ENCODE results near the gene RUNX2.
A peak's percentile ranks its signal among the peaks of the same experiment; 100 is the strongest.

Gene RUNX2

DNA sequence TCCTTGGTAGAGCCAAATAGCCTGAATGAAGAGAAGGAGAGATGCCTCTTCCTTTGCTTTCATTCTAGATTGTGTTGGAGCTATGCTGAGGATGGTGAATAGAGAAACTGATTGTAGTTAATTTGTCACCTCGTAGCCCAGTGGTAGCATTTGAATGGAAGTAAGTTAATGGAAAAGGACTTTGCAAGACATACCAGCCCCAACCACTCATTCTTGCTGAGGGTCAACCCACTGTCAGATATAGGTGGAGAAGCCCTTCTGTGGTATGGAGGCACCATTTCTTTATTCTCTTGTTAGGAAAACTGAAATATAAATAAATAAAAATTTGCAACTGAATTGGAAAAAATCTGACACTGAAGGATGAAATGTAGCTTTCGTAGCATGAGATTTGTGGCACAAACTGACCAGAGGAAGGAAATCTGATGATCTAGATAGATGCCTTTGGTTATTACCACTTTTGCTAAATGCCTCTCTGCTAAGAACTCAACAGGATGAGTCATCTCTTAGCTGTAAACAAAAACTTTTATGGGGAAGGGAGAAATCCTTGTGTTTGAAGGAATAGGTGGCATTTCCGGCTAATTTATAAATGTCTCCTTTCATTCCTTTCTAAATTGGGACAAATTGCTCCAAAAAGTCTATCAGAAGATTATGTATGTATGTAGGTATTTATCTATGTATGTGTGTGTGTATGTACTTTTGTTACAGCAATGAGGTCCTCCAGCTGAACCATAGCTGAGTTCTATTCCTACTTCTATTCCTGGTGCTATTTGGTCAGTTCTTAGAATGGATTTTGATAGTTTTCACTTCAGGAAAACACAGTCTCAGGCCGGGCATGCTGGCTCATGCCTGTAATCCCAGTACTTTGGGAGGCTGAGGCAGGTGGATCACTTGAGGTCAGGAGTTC is 126.1 kb downstream of the RUNX2 start (continued):
- TF ChIP-seq, protein P1, sequence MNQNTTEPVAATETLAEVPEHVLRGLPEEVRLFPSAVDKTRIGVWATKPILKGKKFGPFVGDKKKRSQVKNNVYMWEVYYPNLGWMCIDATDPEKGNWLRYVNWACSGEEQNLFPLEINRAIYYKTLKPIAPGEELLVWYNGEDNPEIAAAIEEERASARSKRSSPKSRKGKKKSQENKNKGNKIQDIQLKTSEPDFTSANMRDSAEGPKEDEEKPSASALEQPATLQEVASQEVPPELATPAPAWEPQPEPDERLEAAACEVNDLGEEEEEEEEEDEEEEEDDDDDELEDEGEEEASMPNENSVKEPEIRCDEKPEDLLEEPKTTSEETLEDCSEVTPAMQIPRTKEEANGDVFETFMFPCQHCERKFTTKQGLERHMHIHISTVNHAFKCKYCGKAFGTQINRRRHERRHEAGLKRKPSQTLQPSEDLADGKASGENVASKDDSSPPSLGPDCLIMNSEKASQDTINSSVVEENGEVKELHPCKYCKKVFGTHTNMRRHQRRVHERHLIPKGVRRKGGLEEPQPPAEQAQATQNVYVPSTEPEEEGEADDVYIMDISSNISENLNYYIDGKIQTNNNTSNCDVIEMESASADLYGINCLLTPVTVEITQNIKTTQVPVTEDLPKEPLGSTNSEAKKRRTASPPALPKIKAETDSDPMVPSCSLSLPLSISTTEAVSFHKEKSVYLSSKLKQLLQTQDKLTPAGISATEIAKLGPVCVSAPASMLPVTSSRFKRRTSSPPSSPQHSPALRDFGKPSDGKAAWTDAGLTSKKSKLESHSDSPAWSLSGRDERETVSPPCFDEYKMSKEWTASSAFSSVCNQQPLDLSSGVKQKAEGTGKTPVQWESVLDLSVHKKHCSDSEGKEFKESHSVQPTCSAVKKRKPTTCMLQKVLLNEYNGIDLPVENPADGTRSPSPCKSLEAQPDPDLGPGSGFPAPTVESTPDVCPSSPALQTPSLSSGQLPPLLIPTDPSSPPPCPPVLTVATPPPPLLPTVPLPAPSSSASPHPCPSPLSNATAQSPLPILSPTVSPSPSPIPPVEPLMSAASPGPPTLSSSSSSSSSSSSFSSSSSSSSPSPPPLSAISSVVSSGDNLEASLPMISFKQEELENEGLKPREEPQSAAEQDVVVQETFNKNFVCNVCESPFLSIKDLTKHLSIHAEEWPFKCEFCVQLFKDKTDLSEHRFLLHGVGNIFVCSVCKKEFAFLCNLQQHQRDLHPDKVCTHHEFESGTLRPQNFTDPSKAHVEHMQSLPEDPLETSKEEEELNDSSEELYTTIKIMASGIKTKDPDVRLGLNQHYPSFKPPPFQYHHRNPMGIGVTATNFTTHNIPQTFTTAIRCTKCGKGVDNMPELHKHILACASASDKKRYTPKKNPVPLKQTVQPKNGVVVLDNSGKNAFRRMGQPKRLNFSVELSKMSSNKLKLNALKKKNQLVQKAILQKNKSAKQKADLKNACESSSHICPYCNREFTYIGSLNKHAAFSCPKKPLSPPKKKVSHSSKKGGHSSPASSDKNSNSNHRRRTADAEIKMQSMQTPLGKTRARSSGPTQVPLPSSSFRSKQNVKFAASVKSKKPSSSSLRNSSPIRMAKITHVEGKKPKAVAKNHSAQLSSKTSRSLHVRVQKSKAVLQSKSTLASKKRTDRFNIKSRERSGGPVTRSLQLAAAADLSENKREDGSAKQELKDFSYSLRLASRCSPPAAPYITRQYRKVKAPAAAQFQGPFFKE (tag by site-specific recombination; IDR thresholded peaks at IDR 0.05; ENCODE audit: borderline replicate concordance): no peak
- 0 out of 2 replicates have a peak, but pooled peaks have one; percentile 35 for TF ChIP-seq HOXD13 (CRISPR knock-in tag; IDR thresholded peaks at IDR 0.05; ENCODE audit: borderline replicate concordance)
- TF ChIP-seq ZNF214 (tag by site-specific recombination; IDR thresholded peaks at IDR 0.05; ENCODE audit: borderline replicate concordance): no peak
- TF ChIP-seq BCL11A (tag by site-specific recombination; IDR thresholded peaks at IDR 0.05; ENCODE audit: low read depth): no peak
- TF ChIP-seq ZNF658 (tag by site-specific recombination; IDR thresholded peaks at IDR 0.05): no peak
- no peak for TF ChIP-seq HOXC10 (CRISPR knock-in tag; IDR thresholded peaks at IDR 0.05)
- TF ChIP-seq ZNF501 (tag by site-specific recombination; IDR thresholded peaks at IDR 0.05): no peak
- TF ChIP-seq IKZF3 (tag by site-specific recombination; IDR thresholded peaks at IDR 0.05): peak; percentile 72
- TF ChIP-seq, protein P2, sequence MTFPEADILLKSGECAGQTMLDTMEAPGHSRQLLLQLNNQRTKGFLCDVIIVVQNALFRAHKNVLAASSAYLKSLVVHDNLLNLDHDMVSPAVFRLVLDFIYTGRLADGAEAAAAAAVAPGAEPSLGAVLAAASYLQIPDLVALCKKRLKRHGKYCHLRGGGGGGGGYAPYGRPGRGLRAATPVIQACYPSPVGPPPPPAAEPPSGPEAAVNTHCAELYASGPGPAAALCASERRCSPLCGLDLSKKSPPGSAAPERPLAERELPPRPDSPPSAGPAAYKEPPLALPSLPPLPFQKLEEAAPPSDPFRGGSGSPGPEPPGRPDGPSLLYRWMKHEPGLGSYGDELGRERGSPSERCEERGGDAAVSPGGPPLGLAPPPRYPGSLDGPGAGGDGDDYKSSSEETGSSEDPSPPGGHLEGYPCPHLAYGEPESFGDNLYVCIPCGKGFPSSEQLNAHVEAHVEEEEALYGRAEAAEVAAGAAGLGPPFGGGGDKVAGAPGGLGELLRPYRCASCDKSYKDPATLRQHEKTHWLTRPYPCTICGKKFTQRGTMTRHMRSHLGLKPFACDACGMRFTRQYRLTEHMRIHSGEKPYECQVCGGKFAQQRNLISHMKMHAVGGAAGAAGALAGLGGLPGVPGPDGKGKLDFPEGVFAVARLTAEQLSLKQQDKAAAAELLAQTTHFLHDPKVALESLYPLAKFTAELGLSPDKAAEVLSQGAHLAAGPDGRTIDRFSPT (tag by site-specific recombination; IDR thresholded peaks at IDR 0.05): 0 out of 2 replicates have a peak, but pooled peaks have one; percentile 16
- no peak for TF ChIP-seq GLI2 (tag by site-specific recombination; IDR thresholded peaks at IDR 0.05; ENCODE audit: borderline replicate concordance, low read depth)
- TF ChIP-seq KLF10 (tag by site-specific recombination; IDR thresholded peaks at IDR 0.05): no peak
- TF ChIP-seq ZNF2 (tag by site-specific recombination; IDR thresholded peaks at IDR 0.05): no peak
- TF ChIP-seq, protein P3, sequence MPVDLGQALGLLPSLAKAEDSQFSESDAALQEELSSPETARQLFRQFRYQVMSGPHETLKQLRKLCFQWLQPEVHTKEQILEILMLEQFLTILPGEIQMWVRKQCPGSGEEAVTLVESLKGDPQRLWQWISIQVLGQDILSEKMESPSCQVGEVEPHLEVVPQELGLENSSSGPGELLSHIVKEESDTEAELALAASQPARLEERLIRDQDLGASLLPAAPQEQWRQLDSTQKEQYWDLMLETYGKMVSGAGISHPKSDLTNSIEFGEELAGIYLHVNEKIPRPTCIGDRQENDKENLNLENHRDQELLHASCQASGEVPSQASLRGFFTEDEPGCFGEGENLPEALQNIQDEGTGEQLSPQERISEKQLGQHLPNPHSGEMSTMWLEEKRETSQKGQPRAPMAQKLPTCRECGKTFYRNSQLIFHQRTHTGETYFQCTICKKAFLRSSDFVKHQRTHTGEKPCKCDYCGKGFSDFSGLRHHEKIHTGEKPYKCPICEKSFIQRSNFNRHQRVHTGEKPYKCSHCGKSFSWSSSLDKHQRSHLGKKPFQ (tag by site-specific recombination; IDR thresholded peaks at IDR 0.05): no peak
- no peak for TF ChIP-seq SP3 (tag by site-specific recombination; IDR thresholded peaks at IDR 0.05)
- TF ChIP-seq ZNF585B (tag by site-specific recombination; IDR thresholded peaks at IDR 0.05): no peak
- TF ChIP-seq MEIS1 (CRISPR knock-in tag; IDR thresholded peaks at IDR 0.05; ENCODE audit: borderline replicate concordance): no peak; the same call in 1 of the 2 replicates
- no peak for TF ChIP-seq ZNF211 (tag by site-specific recombination; IDR thresholded peaks at IDR 0.05; ENCODE audit: low read depth)
- TF ChIP-seq ZNF791 (tag by site-specific recombination; IDR thresholded peaks at IDR 0.05): no peak
- no peak for TF ChIP-seq ZNF169 (tag by site-specific recombination; IDR thresholded peaks at IDR 0.05)
- TF ChIP-seq TRIM28 (IDR thresholded peaks at IDR 0.05; ENCODE audit: borderline replicate concordance, low read length): no peak; the same call in 1 of the 2 replicates
- no peak for TF ChIP-seq ZNF175 (tag by site-specific recombination; IDR thresholded peaks at IDR 0.05)
- TF ChIP-seq, protein P4, sequence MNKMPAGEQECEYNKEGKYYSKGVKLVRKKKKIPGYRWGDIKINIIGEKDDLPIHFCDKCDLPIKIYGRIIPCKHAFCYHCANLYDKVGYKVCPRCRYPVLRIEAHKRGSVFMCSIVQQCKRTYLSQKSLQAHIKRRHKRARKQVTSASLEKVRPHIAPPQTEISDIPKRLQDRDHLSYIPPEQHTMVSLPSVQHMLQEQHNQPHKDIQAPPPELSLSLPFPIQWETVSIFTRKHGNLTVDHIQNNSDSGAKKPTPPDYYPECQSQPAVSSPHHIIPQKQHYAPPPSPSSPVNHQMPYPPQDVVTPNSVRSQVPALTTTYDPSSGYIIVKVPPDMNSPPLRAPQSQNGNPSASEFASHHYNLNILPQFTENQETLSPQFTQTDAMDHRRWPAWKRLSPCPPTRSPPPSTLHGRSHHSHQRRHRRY (tag by site-specific recombination; IDR thresholded peaks at IDR 0.05): no peak
- no peak for TF ChIP-seq SCRT1 (tag by site-specific recombination; IDR thresholded peaks at IDR 0.05; ENCODE audit: borderline replicate concordance)
- no peak for TF ChIP-seq ZNF677 (tag by site-specific recombination; IDR thresholded peaks at IDR 0.05)
- TF ChIP-seq, protein P5, sequence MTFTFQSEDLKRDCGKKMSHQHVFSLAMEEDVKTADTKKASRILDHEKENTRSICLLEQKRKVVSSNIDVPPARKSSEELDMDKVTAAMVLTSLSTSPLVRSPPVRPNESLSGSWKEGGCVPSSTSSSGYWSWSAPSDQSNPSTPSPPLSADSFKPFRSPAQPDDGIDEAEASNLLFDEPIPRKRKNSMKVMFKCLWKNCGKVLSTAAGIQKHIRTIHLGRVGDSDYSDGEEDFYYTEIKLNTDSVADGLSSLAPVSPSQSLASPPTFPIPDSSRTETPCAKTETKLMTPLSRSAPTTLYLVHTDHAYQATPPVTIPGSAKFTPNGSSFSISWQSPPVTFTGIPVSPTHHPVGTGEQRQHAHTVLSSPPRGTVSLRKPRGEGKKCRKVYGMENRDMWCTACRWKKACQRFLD (tag by site-specific recombination; IDR thresholded peaks at IDR 0.05): no peak
- no peak for TF ChIP-seq ZNF624 (tag by site-specific recombination; IDR thresholded peaks at IDR 0.05)
- TF ChIP-seq ZNF274 (IDR thresholded peaks at IDR 0.05; ENCODE audit: low read length): no peak
- no peak for TF ChIP-seq ZNF274 (tag by site-specific recombination; IDR thresholded peaks at IDR 0.05; ENCODE audit: borderline replicate concordance)
